Neutrophil (primary cell): Measurements from ENCODE around the gene NCK2.
A peak's percentile ranks its signal among the peaks of the same experiment; 100 is the strongest.
"Not testable (repeated sequence)": the region's sequence is repeated elsewhere in the genome, so short reads cannot be mapped to it uniquely, and the experiment has no call there.

ENCODE experiments used
- H3K27ac ChIP-seq: fragments of 200-600 bp; sonication (generic); 2 replicates; pipeline ENCODE4 v1.5.1; 2016; ENCODE audit warnings: mild to moderate bottlenecking, moderate library complexity
- H3K27me3 ChIP-seq: fragments of 200-600 bp; sonication (generic); 2 replicates; pipeline ENCODE4 v1.6.0; 2016; ENCODE audit warnings: mild to moderate bottlenecking
- H3K36me3 ChIP-seq: fragments of 200-600 bp; sonication (generic); 2 replicates; pipeline ENCODE4 v1.5.1; 2017
- H3K4me1 ChIP-seq, 2 experiments: fragments of 200-600 bp in 1 of 2; sonication (generic) in 1 of 2; 1 replicate in 1 of 2; 2 replicates in 1 of 2; pipeline versions ENCODE4 v1.5.1 to v1.6.1; 2013 to 2016; ENCODE audit warnings: low read depth in 1 of 2, low read length in 1 of 2, mild to moderate bottlenecking in 1 of 2, moderate library complexity in 1 of 2; ENCODE audit not compliant: control insufficient read depth in 1 of 2, insufficient read depth in 1 of 2
- H3K4me3 ChIP-seq, 2 experiments: fragments of 200-600 bp in 1 of 2; sonication (generic) in 1 of 2; 1 replicate in 1 of 2; 2 replicates in 1 of 2; pipeline ENCODE4 v1.5.1; 2013 to 2016; ENCODE audit warnings: low read depth in 1 of 2, low read length in 1 of 2, mild to moderate bottlenecking in 1 of 2, moderate library complexity in 1 of 2
- H3K9me3 ChIP-seq: fragments of 200-600 bp; sonication (generic); 2 replicates; pipeline ENCODE4 v1.5.1; 2016
- CTCF ChIP-seq: fragments of 200-600 bp; sonication (generic); IDR thresholded peaks from 2 replicates; pipeline ENCODE4 v1.5.1; 2016; ENCODE audit warnings: antibody characterized with exemption

NCK2 gene

DNA sequence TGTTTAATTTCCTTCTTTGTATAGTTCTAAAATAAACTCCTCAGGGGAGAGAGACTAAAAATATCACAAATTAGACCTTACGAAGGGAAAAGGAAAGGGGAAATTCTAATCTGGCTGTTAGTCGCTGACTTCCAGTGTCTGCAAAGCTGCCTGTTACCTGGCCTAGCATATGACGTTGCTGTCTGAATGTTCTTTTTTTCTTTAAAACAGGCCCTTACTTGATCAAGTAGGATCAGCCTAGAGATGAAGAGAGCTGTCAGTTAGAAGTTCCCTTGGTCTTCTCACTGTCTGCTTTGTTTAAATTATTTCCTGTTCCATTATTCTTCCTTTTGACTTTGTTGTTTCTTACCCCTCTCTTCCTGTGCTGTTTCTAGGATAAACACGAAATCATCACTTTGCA is 11.2 kb downstream of the NCK2 start:
- H3K9me3 ChIP-seq = no peaks in the 10 kb centered on the region
- H3K4me3 ChIP-seq = no peak overlapping the region
- TF ChIP-seq CTCF = no peak
- peaks cover 3% of the 10 kb centered on the region for H3K36me3 ChIP-seq
- no peaks in the 10 kb centered on the region for H3K27me3 ChIP-seq
- H3K4me1 ChIP-seq = peaks cover 35 to 39% of the 10 kb centered on the region in 2 experiments
- H3K27ac ChIP-seq = peak overlapping the region; percentile 57

GRCh38 chr2:105756435-105756834 is 11.7 kb downstream of the NCK2 start:
- peaks cover 34 to 35% of the 10 kb centered on the region in 2 experiments for H3K4me1 ChIP-seq
- TF ChIP-seq CTCF = no peak
- H3K27ac ChIP-seq = peak overlapping the region; percentile 57
- no peaks in the 10 kb centered on the region for H3K9me3 ChIP-seq
- H3K27me3 ChIP-seq = no peaks in the 10 kb centered on the region
- no peak overlapping the region for H3K4me3 ChIP-seq
- peaks cover 3% of the 10 kb centered on the region for H3K36me3 ChIP-seq

DNA sequence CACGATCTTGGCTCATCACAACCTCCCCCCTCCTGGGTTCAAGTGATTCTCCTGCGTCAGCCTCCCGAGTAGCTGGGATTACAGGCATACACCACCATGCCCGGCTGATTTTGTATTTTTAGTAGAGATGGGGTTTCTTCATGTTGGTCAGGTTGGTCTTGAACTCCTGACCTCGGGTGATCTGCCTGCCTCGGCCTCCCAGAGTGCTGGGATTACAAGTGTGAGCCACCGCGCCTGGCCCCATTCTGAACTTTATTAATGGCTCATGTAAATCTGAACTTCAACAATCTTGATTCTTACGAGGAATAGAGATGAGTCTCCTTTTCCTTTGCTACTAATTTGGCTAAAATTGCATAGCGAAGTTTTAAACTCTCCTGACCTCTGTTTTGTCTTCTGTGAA is 12.2 kb downstream of the NCK2 start:
- H3K27me3 ChIP-seq, H3K27ac ChIP-seq, H3K36me3 ChIP-seq, H3K9me3 ChIP-seq, H3K4me3 ChIP-seq: not testable (repeated sequence)
- peaks cover 32 to 39% of the 10 kb centered on the region in 2 experiments for H3K4me1 ChIP-seq

- no peaks in the 10 kb centered on the region for H3K36me3 ChIP-seq
- H3K27ac ChIP-seq = no peak overlapping the region
- peaks cover 38 to 45% of the 10 kb centered on the region in 2 experiments for H3K4me1 ChIP-seq
- H3K9me3 ChIP-seq = no peaks in the 10 kb centered on the region
- TF ChIP-seq CTCF = no peak
- no peaks in the 10 kb centered on the region for H3K27me3 ChIP-seq
- no peak overlapping the region for H3K4me3 ChIP-seq
These were observed 12.7 kb downstream of the NCK2 start for GRCh38 chr2:105757433-105757832.

- Histone ChIP-seq H3K4me3 (no peak overlapping the region), H3K27me3 (no peaks in the 10 kb centered on the region), H3K9me3 (no peaks in the 10 kb centered on the region), H3K36me3 (no peaks in the 10 kb centered on the region), H3K4me1 (peaks cover 28 to 31% of the 10 kb centered on the region in 2 experiments), H3K27ac (no peak overlapping the region)
- TF ChIP-seq CTCF = no peak
These were observed 15.5 kb downstream of the NCK2 start for GRCh38 chr2:105760191-105760590.

GRCh38 chr2:105760639-105761337 is 16.1 kb downstream of the NCK2 start:
- H3K27ac ChIP-seq = no peak overlapping the region
- no peaks in the 10 kb centered on the region for H3K27me3 ChIP-seq
- TF ChIP-seq CTCF = no peak
- H3K4me3 ChIP-seq = no peak overlapping the region
- no peaks in the 10 kb centered on the region for H3K9me3 ChIP-seq
- H3K4me1 ChIP-seq = peaks cover 22 to 25% of the 10 kb centered on the region in 2 experiments
- no peaks in the 10 kb centered on the region for H3K36me3 ChIP-seq
